ENCODE measurements around the gene CD180.
A peak's percentile ranks its signal among the peaks of the same experiment; 100 is the strongest.

Gene CD180

DNA sequence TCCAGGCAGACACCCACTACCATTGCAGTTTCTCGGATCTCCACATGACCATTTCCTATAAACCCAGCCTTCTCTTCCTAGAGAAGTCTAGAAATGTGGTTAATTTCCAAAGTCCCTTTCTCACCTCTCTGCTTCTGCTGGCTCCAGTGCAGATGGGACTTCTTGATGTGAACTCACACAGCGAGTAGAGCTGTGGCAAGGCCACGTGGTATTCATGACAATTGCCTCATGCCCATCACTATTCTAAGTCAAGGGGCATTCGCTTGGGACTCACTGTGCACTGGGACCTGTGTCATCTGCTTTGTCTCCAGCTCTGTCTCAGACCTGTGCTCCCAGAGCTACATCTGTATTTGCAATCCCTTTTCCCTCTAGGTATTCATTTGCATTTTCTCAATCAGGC lies 6.2 kb downstream of the CD180 start:
- intact Hi-C loops (cut with micrococcal nuclease), result no loop called here
- Mint-ChIP-seq H3K4me3 (peak overlapping the region; percentile 66), H3K9me3 (peaks cover 17% of the 10 kb centered on the region)

GRCh38 chr5:67189931-67190330 lies 6.7 kb downstream of the CD180 start:
- Mint-ChIP-seq H3K27ac (peak overlapping the region; percentile 88), H3K9me3 (peaks cover 17% of the 10 kb centered on the region), H3K27me3 (no peaks in the 10 kb centered on the region), H3K4me1 (ENCODE audit: low read depth) (peaks cover 93% of the 10 kb centered on the region), H3K4me3 (no peak overlapping the region), H3K36me3 (ENCODE audit: low read depth) (peaks cover 87% of the 10 kb centered on the region)
- intact Hi-C loops (cut with micrococcal nuclease), result no loop called here

More for the DNA sequence above, 6.2 kb downstream of the CD180 start:
- peaks cover 92% of the 10 kb centered on the region for H3K4me1 Mint-ChIP-seq (ENCODE audit: low read depth)
- peaks cover 86% of the 10 kb centered on the region for H3K36me3 Mint-ChIP-seq (ENCODE audit: low read depth)
- no peaks in the 10 kb centered on the region for H3K27me3 Mint-ChIP-seq
- peak overlapping the region; percentile 88 for H3K27ac Mint-ChIP-seq

- peak overlapping the region; percentile 88 for H3K27ac Mint-ChIP-seq
These were observed 7.6 kb downstream of the CD180 start for GRCh38 chr5:67189079-67189354.

GRCh38 chr5:67188274-67189078 lies 8.1 kb downstream of the CD180 start:
- H3K27me3 Mint-ChIP-seq, result no peaks in the 10 kb centered on the region
- H3K36me3 Mint-ChIP-seq (ENCODE audit: low read depth), result peaks cover 92% of the 10 kb centered on the region
- H3K27ac Mint-ChIP-seq, result peak overlapping the region; percentile 88
- H3K9me3 Mint-ChIP-seq, result peaks cover 17% of the 10 kb centered on the region
- H3K4me1 Mint-ChIP-seq (ENCODE audit: low read depth), result peaks cover 86% of the 10 kb centered on the region
- peak overlapping the region; percentile 20 for H3K4me3 Mint-ChIP-seq
- intact Hi-C loops (cut with micrococcal nuclease), result no loop called here

More at GRCh38 chr5:67189079-67189354, 7.6 kb downstream of the CD180 start:
- H3K4me1 Mint-ChIP-seq (ENCODE audit: low read depth), result peaks cover 86% of the 10 kb centered on the region
- H3K27me3 Mint-ChIP-seq, result no peaks in the 10 kb centered on the region
- peaks cover 17% of the 10 kb centered on the region for H3K9me3 Mint-ChIP-seq
- intact Hi-C loops (cut with micrococcal nuclease), result no loop called here
- peak overlapping the region; percentile 20 for H3K4me3 Mint-ChIP-seq
- peaks cover 87% of the 10 kb centered on the region for H3K36me3 Mint-ChIP-seq (ENCODE audit: low read depth)

GRCh38 chr5:67187006-67187715 lies 9.4 kb downstream of the CD180 start:
- peaks cover 11% of the 10 kb centered on the region for H3K9me3 Mint-ChIP-seq
- H3K36me3 Mint-ChIP-seq (ENCODE audit: low read depth), result peaks cover 96% of the 10 kb centered on the region
- H3K4me3 Mint-ChIP-seq, result peak overlapping the region; percentile 18
- intact Hi-C loops (cut with micrococcal nuclease), result no loop called here
- peak overlapping the region; percentile 88 for H3K27ac Mint-ChIP-seq
- H3K27me3 Mint-ChIP-seq, result no peaks in the 10 kb centered on the region
- H3K4me1 Mint-ChIP-seq (ENCODE audit: low read depth), result peaks cover 86% of the 10 kb centered on the region

GRCh38 chr5:67183859-67184258 lies 12.7 kb downstream of the CD180 start:
- Mint-ChIP-seq H3K4me1 (ENCODE audit: low read depth) (peaks cover 84% of the 10 kb centered on the region), H3K36me3 (ENCODE audit: low read depth) (peaks cover 94% of the 10 kb centered on the region), H3K27ac (peak overlapping the region; percentile 95), H3K4me3 (no peak overlapping the region), H3K27me3 (no peaks in the 10 kb centered on the region), H3K9me3 (peaks cover 2% of the 10 kb centered on the region)
- intact Hi-C loops (cut with micrococcal nuclease), result loop anchor here (2.0 kb wide), 1 partner anchor 17 kb away; no protein-coding TSS in a partner anchor

DNA sequence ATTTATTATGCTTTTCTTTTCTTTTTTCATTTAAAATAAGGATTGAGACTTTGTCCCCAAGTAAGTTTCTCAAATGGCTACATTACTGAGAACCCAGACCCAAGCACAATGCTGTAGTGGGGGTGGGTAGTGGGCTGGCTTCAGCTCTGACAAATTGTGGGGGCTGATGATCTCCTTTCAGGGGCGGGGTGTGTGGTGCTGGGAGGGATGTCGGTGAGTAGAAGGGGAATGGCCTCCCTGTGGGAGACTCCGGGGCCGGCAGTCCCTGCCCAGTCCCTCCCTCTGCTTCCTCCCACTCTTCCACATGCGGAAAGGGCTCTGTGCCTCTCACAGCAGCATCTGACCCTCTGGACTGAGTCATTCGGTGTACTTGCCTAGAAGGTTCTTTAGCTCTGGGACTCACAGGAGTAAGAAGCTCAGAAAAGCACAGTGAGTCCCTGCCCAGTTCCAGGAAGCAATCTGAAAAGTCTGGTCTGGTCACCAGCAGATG lies 14.3 kb downstream of the CD180 start:
- intact Hi-C loops (cut with micrococcal nuclease), result loop anchor here (2.0 kb wide), 1 partner anchor 16 kb away; no protein-coding TSS in a partner anchor
- H3K27me3 Mint-ChIP-seq, result no peaks in the 10 kb centered on the region
- H3K9me3 Mint-ChIP-seq, result peaks cover 17% of the 10 kb centered on the region
- peak overlapping the region; percentile 95 for H3K27ac Mint-ChIP-seq
- peak overlapping the region; percentile 53 for H3K4me3 Mint-ChIP-seq
- H3K36me3 Mint-ChIP-seq (ENCODE audit: low read depth), result peaks cover 94% of the 10 kb centered on the region
- H3K4me1 Mint-ChIP-seq (ENCODE audit: low read depth), result peaks cover 78% of the 10 kb centered on the region

DNA sequence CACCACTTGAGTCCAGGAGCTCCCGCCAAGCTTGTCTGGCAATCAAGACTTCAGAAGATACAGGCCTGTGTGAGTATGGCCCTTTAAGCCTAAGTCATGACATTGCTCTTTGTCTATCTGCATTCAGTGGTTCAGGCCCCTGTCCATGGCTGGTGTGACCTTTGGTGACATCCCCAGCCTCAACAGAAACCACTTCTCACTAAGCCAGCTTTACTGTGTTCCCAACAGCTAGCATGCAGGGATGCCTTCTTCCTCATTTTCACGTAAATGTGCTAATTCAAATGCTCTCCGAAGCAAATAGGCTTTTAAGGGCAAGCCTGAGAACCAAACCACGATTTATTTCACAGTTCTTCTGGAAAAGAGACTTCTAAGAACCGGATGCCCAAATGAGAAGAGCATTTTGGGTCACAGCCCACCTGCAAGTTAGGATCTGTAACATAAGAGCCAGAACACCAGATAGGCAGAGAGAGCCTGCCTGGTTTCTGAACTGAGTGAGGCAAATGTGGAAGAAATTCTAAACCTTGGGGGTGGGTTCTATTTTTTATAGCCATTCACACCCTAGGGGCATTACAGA lies 14.9 kb downstream of the CD180 start:
- Mint-ChIP-seq H3K36me3 (ENCODE audit: low read depth) (peaks cover 94% of the 10 kb centered on the region), H3K4me1 (ENCODE audit: low read depth) (peaks cover 74% of the 10 kb centered on the region), H3K27me3 (no peaks in the 10 kb centered on the region), H3K27ac (peak overlapping the region; percentile 95), H3K4me3 (peak overlapping the region; percentile 53), H3K9me3 (peaks cover 23% of the 10 kb centered on the region)
- intact Hi-C loops (cut with micrococcal nuclease), result loop anchor here (2.0 kb wide), 1 partner anchor 15 kb away; no protein-coding TSS in a partner anchor

GRCh38 chr5:67179697-67180361 lies 16.8 kb downstream of the CD180 start:
- H3K4me1 Mint-ChIP-seq (ENCODE audit: low read depth), result peaks cover 79% of the 10 kb centered on the region
- intact Hi-C loops (cut with micrococcal nuclease), result no loop called here
- H3K27ac Mint-ChIP-seq, result peak overlapping the region; percentile 95
- H3K4me3 Mint-ChIP-seq, result no peak overlapping the region
- peaks cover 28% of the 10 kb centered on the region for H3K9me3 Mint-ChIP-seq
- H3K27me3 Mint-ChIP-seq, result no peaks in the 10 kb centered on the region
- peaks cover 93% of the 10 kb centered on the region for H3K36me3 Mint-ChIP-seq (ENCODE audit: low read depth)

DNA sequence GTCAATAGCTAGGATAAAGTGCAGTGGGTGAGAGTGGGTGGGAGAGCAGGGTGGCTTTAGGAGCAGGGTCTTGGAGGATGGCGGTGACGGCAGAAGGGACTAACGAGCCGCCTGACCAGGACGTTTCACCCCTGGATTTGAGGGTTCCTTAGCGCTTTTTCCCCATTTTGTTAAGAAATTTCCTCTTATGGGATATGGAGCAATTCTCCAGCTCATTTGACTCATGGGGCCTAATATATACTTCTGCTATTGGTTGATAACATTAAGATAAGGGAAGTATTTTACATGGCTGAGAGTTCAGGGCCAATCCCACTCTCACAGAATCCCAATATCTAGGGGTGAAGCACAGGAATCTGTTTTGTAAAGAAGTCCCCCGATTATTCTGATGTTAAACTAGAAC lies 17.6 kb downstream of the CD180 start:
- Mint-ChIP-seq H3K36me3 (ENCODE audit: low read depth) (peaks cover 84% of the 10 kb centered on the region), H3K27me3 (no peaks in the 10 kb centered on the region), H3K9me3 (peaks cover 28% of the 10 kb centered on the region), H3K27ac (peak overlapping the region; percentile 27), H3K4me1 (ENCODE audit: low read depth) (peaks cover 78% of the 10 kb centered on the region), H3K4me3 (no peak overlapping the region)
- intact Hi-C loops (cut with micrococcal nuclease), result no loop called here

DNA sequence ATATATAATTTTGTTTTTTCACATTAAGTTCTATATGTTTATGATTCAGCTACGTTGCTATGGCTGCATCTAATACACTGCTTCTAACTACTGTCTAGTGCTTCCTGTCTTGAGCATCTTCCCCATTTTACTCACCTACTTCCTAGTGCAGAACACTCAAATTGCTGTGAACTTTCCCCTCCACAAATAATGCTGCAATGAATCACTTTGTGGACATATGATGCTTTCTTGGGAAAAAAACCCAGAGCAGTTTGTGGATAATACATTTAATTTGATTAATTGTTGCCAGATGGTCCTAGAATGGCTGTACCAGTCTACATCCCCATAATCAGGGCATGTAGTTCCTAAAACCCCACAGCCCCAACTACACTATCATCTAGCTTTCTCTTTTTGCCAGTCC lies 18.5 kb downstream of the CD180 start:
- Mint-ChIP-seq H3K4me3 (no peak overlapping the region), H3K27ac (peak overlapping the region; percentile 27)

GRCh38 chr5:67176936-67177335 lies 19.7 kb downstream of the CD180 start:
- Mint-ChIP-seq H3K4me1 (ENCODE audit: low read depth) (peaks cover 57% of the 10 kb centered on the region), H3K27me3 (no peaks in the 10 kb centered on the region), H3K36me3 (ENCODE audit: low read depth) (peaks cover 66% of the 10 kb centered on the region), H3K4me3 (no peak overlapping the region), H3K27ac (peak overlapping the region; percentile 65), H3K9me3 (peaks cover 28% of the 10 kb centered on the region)
- intact Hi-C loops (cut with micrococcal nuclease), result no loop called here

More for the DNA sequence above, 18.5 kb downstream of the CD180 start:
- Mint-ChIP-seq H3K4me1 (ENCODE audit: low read depth) (peaks cover 69% of the 10 kb centered on the region), H3K36me3 (ENCODE audit: low read depth) (peaks cover 75% of the 10 kb centered on the region), H3K27me3 (no peaks in the 10 kb centered on the region), H3K9me3 (peaks cover 28% of the 10 kb centered on the region)
- intact Hi-C loops (cut with micrococcal nuclease), result no loop called here

DNA sequence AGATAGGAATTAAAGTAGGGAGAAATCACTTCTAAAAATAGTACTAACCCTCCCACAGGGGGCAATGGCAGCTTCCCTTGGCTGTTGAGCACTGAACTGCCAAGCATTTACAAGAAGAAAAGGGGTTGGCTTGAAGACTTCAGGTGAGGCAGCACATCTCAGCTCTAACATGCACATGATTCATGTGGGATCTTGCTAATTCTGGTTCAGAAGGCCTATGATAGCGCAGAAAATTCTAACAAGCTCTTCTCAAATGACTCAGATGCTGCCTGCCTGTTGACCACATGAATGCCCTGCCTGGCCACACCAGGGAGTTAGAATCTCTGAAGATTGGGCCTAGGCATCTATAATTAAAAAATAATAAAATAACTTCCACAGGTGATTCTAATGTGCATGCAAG lies 22.6 kb downstream of the CD180 start:
- Mint-ChIP-seq H3K27ac (no peak overlapping the region), H3K9me3 (peaks cover 27% of the 10 kb centered on the region), H3K27me3 (no peaks in the 10 kb centered on the region), H3K36me3 (ENCODE audit: low read depth) (peaks cover 37% of the 10 kb centered on the region), H3K4me1 (ENCODE audit: low read depth) (peaks cover 30% of the 10 kb centered on the region), H3K4me3 (no peak overlapping the region)
- intact Hi-C loops (cut with micrococcal nuclease), result no loop called here
